Measurements from ENCODE around the gene COMT. TPM values are rescaled to one million over a fixed set of nuclear protein-coding genes. Genes with fewer than 3 reads are reported as not detected.

Gene COMT
- total RNA-seq, 1 experiment from 2014 or later: 109 TPM

GRCh38 chr22:19931514-19931913, 10.1 kb upstream of the COMT start:
- POLR2A ChIA-PET: no interaction called here
- no peak overlapping the region for H3K27ac ChIP-seq (ENCODE audit: low read depth, low read length)
- CTCF ChIA-PET: no interaction called here
- no peak for TF ChIP-seq EZH2phosphoT487 (IDR thresholded peaks at IDR 0.05; ENCODE audit: borderline replicate concordance)
- TF ChIP-seq SP1 (IDR thresholded peaks at IDR 0.05; ENCODE audit: low read depth): no peak
- TF ChIP-seq POLR2AphosphoS5 (IDR thresholded peaks at IDR 0.05; ENCODE audit: low read depth, low read length): no peak
- no peak for TF ChIP-seq EZH2 (IDR thresholded peaks at IDR 0.05)
- no peak for TF ChIP-seq CTCF (IDR thresholded peaks at IDR 0.05 in 2 of 3, conservative IDR thresholded peaks at IDR 0.05 in 1 of 3; ENCODE audit: borderline replicate concordance in 1 of 3, insufficient read depth in 1 of 3, low read depth in 2 of 3, low read length in 2 of 3)
- no peak for TF ChIP-seq RAD21 (IDR thresholded peaks at IDR 0.05; ENCODE audit: low read depth)
- no peak for TF ChIP-seq MAX (IDR thresholded peaks at IDR 0.05)
- TF ChIP-seq TCF7L2 (IDR thresholded peaks at IDR 0.05; ENCODE audit: borderline replicate concordance, extremely low read depth, insufficient read depth, insufficient read length): no peak
- TF ChIP-seq ATF3 (IDR thresholded peaks at IDR 0.05): no peak
- TF ChIP-seq EGR1 (IDR thresholded peaks at IDR 0.05; ENCODE audit: low read depth): no peak
- TF ChIP-seq POLR2A (IDR thresholded peaks at IDR 0.05; ENCODE audit: borderline replicate concordance, extremely low read depth, insufficient read depth, insufficient read length): no peak
- TF ChIP-seq FOSL1 (IDR thresholded peaks at IDR 0.05; ENCODE audit: low read depth): no peak
- TF ChIP-seq CEBPB (IDR thresholded peaks at IDR 0.05; ENCODE audit: low read depth): no peak
- no peak for TF ChIP-seq ZNF274 (IDR thresholded peaks at IDR 0.05; ENCODE audit: low read depth, low read length)
- TF ChIP-seq SRF (IDR thresholded peaks at IDR 0.05; ENCODE audit: low read depth): no peak
- no peak for TF ChIP-seq JUND (IDR thresholded peaks at IDR 0.05)
- TF ChIP-seq CBX3 (IDR thresholded peaks at IDR 0.05; ENCODE audit: low read depth): no peak
- TF ChIP-seq REST (IDR thresholded peaks at IDR 0.05; ENCODE audit: low read depth): no peak
- TF ChIP-seq ELF1 (IDR thresholded peaks at IDR 0.05; ENCODE audit: borderline replicate concordance, low read depth): no peak
- no peak overlapping the region for H2AFZ ChIP-seq (ENCODE audit: low read depth, low read length, poor library complexity, severe bottlenecking)
- H3K9me3 ChIP-seq (ENCODE audit: control insufficient read depth in 1 of 2, insufficient read depth in 1 of 2, low read depth in 1 of 2, low read length in 2 of 2): no peaks in the 10 kb centered on the region
- no peaks in the 10 kb centered on the region for H3K27me3 ChIP-seq (ENCODE audit: insufficient read depth, low read length)
- H3K9me2 ChIP-seq (ENCODE audit: insufficient read depth): no peaks in the 10 kb centered on the region
- no peaks in the 10 kb centered on the region for H4K20me1 ChIP-seq (ENCODE audit: insufficient read depth)
- RAD21 ChIA-PET (ENCODE audit: low non-redundant PET in 1 of 2, low total read pairs in 2 of 2, uncharacterized antibody in 2 of 2, unreplicated experiment in 2 of 2): no interaction called here
- intact Hi-C loops (cut with micrococcal nuclease): no loop called here
- H3K4me3 ChIP-seq (replicated peaks in 1 of 2; ENCODE audit: low read depth in 1 of 2, low read length in 2 of 2): no peak overlapping the region
- DNase-seq (ENCODE audit: low read depth, low spot score) (no peak), ATAC-seq (no peak)
- H3K4me2 ChIP-seq (ENCODE audit: low read length): no peak overlapping the region
- no peak overlapping the region for H3K9ac ChIP-seq (ENCODE audit: low read length)
- no TSS peak for BruUV-seq (replicated peaks)
- H3K36me3 ChIP-seq (ENCODE audit: control insufficient read depth in 1 of 2, insufficient read depth in 2 of 2, low read length in 2 of 2): no peaks in the 10 kb centered on the region
- no peaks in the 10 kb centered on the region for H3K79me2 ChIP-seq (ENCODE audit: insufficient read depth, low read length)
- no peaks in the 10 kb centered on the region for H3K4me1 ChIP-seq (ENCODE audit: control insufficient read depth in 1 of 2, insufficient read depth in 2 of 2, low read length in 2 of 2)
